Body of pancreas (tissue), 4 donors: Measurements from ENCODE around the gene CCND3.

Source experiments
- POLR2A ChIP-seq, 3 donors: fragments of 450-650 bp; IDR thresholded peaks; one replicate each; pipeline ENCODE4 v1.6.1; 2016; ENCODE audit warnings: antibody characterized with exemption in 3 of 3, mild to moderate bottlenecking in 2 of 3
- TF ChIP-seq, protein P1 (sequence below), 7 experiments: fragments of 450-650 bp in 4 of 7; fragments of 200-600 bp in 3 of 7; sonication (generic) in 3 of 7; IDR thresholded peaks; one replicate each; pipeline ENCODE4 v1.5.1; 2016 to 2019; ENCODE audit warnings: antibody characterized with exemption in 7 of 7

GRCh38 chr6:41957117-41957516, 15.5 kb upstream of the CCND3 start:
- TF ChIP-seq, protein P1, sequence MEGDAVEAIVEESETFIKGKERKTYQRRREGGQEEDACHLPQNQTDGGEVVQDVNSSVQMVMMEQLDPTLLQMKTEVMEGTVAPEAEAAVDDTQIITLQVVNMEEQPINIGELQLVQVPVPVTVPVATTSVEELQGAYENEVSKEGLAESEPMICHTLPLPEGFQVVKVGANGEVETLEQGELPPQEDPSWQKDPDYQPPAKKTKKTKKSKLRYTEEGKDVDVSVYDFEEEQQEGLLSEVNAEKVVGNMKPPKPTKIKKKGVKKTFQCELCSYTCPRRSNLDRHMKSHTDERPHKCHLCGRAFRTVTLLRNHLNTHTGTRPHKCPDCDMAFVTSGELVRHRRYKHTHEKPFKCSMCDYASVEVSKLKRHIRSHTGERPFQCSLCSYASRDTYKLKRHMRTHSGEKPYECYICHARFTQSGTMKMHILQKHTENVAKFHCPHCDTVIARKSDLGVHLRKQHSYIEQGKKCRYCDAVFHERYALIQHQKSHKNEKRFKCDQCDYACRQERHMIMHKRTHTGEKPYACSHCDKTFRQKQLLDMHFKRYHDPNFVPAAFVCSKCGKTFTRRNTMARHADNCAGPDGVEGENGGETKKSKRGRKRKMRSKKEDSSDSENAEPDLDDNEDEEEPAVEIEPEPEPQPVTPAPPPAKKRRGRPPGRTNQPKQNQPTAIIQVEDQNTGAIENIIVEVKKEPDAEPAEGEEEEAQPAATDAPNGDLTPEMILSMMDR (IDR thresholded peaks at IDR 0.05) = no peak
- no peak for TF ChIP-seq POLR2A (IDR thresholded peaks at IDR 0.05)
